ENCODE measurements around the gene PDZRN3.

The PDZRN3 gene

DNA sequence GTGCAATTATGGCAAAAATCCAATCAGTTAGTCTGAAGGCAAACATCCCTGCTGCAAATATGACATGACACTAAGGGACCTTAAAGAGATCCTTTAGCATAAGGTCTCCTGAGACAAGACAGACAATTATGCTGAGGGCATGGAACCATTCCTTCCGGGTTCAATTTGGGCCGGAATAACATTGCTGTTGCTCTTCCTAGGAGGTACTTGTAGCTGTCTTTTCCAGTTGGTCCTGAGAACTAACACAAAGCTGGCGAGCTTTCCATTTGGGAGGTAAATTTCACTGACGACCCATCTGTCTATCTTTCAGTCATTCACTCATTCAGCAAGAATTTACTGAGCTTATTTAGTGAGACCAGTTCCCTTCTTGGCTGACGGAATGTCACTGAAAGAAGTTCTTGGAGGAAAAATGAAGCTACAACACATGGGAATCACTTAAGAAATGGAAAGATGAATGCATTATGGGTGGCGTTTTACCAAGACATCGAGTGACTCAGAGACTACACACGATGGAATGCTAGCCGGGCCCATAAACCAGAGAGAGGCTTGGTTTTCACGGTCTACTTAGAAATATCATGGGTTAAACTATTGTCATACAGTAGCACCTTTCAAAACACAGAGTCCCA is 215.5 kb downstream of the PDZRN3 start:
- no peak for DNase-seq

- no peak for DNase-seq
These were observed 216.1 kb downstream of the PDZRN3 start for GRCh38 chr3:73408634-73409033.

GRCh38 chr3:73407577-73407976 is 217.2 kb downstream of the PDZRN3 start:
- DNase-seq = no peak

DNA sequence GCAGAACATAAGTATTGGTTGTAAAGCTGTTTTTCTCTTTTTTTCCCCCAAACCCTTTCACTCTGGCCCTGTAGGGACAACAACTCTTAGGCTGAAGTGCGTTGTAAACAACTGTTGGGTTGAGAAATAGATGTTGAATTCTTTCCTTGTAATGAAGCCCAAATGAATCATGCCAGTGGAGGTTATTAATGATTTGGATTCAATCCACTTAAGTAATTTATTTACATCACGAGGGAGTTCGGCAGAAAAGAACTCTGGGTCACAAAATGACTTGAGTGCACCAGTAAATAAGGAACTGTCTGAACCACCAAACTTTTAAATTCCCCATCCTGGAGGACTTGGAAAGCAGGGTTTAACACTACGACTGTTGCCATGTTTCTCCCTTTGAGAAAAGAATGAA is 218.9 kb downstream of the PDZRN3 start:
- DNase-seq = no peak

GRCh38 chr3:73405000-73405399 is 219.7 kb downstream of the PDZRN3 start:
- no peak for DNase-seq

DNA sequence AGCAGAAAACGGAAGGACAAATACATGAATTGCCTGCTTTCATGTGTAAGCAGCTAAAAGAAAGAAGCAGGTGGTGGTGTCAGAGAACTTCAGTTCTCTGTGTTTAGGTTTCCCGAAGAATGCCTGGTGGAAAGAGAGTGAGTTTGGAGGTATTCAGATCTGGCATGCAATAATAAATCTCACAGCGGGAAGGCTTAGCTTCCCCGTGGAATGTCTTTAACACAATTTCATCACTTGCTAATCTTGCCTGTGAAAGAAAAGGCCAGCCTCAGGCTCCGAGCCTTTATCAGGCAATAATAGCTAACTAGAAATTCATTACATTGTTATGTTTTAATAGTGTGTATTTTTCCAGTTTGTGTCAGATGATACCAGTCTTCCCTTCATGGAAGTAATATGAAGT is 220.3 kb downstream of the PDZRN3 start:
- DNase-seq = no peak

DNA sequence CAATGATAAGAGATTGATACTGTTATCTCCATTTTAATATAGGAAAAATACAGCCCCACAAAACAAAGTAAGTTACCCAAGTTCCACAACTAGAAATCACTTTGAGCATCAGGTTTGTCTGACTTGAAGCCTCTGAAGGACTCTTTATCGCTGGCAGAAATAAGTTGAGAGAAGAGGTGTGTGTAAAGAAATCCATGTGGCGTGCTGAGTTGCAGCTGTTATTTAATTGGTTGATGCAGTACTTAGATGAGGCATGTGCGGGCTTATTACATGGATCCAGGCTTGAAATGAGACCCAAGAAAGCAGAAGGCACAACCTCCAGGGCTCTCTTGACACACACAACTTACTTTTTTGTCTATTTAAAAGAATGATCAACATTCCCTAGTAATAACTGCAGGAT is 221.3 kb downstream of the PDZRN3 start:
- no peak for DNase-seq

DNA sequence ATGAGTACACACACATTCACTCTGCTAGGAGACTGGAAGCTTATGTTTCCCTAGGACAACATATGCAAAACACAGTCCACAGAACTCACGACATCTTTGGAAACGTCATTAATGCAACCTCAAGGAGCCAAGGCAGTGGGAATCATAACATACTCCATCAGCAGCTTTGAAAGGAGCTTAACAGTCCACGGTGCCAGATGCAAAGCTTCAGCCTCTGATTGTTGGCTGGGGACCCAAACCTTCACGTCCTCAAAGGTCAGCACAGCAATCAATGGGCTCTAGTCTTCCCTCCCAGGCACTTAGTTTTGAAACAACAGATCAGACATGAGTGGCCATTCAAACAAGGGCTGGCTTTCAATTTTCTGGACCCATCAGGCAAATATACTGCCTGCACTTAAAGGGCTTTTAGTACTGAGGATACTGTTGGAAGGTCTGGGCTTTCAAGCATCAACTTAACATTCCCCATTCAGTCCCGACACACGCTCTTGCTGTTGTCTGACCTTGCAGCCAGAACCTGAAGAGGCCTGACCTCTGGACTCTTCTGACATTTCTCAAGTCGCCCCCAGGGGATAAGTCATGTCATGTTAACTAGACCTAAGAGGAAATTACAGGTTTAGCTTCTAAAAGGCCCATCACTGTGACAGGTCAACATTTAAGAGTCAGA is 223.0 kb downstream of the PDZRN3 start:
- DNase-seq = no peak

DNA sequence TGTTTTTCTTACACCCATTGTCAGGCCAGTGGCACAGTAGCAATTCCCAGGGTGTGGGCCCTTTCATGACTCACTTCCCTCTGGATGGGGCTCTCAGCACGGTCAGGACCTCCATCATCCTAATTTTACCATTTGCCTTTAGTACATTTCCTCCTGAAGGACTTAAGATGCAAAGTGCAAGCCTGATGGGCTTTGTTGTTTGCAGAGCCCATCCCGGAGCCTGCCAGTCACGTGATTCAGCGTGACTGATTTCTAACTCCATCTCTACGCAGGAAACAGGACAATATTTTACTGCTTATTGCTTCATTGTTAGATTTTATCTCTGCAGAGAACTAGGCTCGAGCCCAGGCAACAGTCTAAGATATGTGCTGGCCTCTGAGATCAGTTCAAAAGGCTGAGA is 223.7 kb downstream of the PDZRN3 start:
- no peak for DNase-seq

DNA sequence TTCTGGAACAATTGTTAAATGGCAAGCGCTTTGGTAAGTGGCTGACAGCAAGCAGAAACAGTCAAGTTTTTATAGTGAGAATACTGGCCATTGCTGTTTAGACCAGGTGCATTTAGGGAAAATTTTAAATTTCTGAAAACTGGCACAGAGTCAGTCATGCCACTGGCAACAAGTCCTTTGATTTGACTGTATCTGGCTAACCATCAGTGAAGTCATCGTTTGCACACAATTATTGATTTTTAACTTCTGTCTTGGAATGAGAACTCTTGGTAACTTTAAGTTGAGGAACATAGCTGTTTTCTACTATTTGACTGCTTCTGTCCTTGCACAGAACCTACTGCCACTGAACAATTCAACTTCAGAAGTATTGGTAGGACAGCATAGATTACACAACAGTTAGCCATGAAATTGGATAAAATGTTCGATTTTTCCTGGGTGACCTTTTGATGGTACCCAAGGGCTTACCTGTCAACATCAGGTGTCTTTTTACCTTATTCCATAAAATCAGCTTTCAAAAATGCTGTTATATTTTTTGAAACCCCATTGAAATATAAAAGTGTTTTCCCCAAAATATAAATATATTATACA is 225.0 kb downstream of the PDZRN3 start:
- no peak for DNase-seq

- DNase-seq = no peak
These were observed 225.6 kb downstream of the PDZRN3 start for GRCh38 chr3:73399106-73399505.

DNA sequence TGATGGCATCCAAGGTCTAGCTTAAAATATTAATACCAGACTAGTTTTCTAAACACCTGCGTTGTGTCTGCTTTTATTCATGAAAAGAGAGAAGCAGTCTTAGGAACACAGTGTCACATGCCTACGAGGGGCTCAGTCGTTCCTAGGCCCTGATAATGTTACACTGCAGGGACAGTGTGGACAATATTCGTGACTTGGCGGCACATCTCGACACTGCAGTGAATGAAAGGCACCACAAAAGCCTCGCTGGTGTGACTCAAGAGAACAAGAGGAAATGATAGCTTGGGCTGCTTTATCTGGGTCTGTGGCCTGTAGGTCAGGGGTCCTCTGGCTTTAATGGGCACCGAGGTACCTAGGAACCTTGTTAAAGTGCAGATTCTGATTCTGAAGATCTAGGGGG is 226.7 kb downstream of the PDZRN3 start:
- no peak for DNase-seq

DNA sequence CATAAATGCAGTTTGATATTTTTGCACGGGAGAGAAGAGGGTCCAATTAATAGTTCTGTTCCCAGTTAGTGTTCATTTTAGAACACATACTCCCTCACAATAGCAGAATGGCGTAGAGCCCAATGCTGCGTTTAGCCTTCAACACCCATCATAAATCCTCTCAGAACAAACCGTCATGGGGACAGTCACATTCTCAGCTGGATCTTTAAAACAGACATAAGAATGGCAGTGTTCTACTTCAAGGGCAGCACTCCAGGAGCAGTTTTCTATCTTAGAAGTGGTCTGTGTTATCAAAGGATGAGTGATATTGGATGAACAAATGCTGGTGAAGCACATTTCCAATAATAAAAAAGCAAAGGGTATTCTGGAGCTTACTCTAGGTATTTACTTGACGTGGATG is 230.5 kb downstream of the PDZRN3 start:
- no peak for DNase-seq

DNA sequence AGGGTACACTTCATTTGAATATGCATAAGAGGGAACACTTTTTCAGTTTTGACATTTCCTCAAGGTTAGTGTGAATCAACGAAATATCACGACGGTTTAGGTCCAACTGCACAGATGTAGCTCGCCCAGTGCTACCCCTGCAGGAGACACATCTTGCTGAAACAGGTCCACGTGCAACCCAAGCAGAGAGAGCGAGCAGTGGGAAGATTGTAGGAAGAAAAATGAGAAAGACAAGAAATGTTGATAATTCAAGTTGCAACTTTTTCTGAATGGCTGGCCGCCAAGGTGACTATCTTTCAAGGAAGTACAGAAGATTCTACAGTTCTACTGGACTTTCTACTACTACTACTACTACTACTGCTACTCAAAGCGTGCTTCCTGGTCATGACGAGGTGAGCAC is 231.7 kb downstream of the PDZRN3 start:
- DNase-seq = no peak

DNA sequence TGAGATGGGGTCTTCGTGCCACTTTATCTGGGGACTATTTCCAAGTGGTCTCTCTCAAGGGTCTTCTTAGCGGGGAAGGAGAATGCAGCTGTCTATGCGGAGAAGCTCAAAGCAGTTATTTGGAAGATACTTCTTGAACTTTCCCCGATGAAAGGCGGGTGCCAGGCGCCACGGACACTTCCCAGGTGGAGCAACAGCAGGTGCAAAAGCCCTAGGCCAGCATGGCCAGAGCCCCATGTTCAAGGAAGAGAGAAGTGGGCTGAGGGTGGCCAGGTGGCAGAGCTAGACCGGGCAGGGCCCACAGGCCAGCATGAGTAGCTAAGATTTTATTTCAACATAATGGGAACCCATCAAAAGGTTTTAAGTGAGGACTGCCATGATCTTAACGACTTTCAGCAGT is 232.8 kb downstream of the PDZRN3 start:
- DNase-seq = no peak

- no peak for DNase-seq
These were observed 234.8 kb downstream of the PDZRN3 start for GRCh38 chr3:73389928-73390327.

- DNase-seq = no peak
These were observed 235.5 kb downstream of the PDZRN3 start for GRCh38 chr3:73389117-73389813.

GRCh38 chr3:73385568-73385967 is 239.2 kb downstream of the PDZRN3 start:
- DNase-seq = no peak

- no peak for DNase-seq
These were observed 240.4 kb downstream of the PDZRN3 start for GRCh38 chr3:73384091-73384906.

DNA sequence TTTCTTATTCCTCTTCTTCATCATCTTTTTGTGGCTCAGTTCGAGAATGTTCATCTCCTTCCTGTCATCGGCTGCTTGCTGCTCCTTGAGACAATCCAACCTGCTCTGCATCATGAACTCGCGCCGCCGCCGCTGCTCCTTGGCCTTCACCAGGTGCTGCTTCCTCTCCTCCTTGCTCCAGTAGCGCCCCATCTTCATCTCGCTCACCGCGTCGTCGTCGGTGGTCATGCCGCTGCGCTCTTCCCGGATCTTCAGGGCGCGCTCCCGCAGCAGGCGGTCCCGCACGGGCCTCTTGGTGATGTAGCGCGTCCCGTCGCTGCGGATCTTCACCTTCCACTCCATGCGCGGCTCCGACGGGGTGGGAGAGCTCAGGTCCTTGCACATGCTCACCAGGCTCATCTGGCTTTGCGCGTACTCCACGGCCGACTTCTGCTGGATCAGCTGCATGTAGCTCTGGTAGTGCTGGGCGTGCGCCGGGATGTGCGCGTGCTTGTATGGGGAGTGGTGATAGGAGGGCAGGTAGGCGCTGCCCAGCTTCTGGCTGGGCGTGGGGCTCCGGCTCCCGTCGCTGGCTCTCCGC is 241.2 kb downstream of the PDZRN3 start:
- DNase-seq = no peak

DNA sequence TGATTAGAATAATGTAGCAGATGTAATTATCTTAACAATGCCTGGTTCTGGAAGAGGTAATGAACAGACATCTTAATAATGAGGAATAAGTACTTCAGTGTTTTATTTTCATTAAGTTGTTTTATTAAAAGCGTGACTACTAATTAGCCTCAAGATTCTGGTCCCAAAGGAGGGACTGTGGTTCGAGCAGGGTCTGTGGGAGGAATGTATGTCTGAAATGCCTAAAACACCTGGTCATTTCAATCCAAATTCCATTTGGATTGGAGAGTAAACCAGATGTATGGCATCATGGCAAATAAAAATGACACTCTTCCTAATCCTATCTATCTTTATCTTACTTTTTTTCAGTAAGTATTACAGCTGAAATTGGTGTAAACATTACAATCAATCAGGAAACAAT is 243.2 kb downstream of the PDZRN3 start:
- no peak for DNase-seq

DNA sequence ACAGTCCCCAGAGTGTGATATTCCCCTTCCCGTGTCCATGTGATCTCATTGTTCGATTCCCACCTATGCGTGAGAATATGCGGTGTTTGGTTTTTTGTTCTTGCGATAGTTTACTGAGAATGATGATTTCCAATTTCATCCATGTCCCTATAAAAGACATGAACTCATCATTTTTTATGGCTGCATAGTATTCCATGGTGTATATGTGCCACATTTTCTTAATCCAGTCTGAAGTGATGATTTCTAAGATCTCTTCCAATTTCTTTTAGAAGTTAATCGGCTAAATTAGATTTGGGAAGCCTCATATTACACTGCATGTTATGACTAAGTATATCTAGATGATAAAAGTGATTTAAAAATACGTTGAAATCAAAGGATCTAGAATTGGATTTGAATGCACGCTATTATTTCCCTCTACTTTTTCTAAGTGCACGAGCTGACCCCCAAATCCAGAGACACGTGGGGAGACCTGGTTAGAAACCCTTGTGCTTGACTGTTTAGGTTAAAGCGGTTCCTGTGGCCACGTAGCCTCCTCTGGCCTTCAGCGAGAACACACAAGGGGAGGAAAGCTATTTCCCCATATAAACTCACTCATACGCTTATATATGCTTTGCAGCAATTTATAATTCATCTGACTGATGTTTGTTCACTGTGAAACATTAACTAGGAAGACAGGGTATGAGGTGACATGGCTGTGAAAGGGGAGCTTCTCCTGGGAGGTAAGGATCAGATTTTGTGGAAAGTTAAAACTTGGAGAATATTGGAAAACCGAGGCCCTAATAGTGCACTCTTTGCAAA is 243.8 kb downstream of the PDZRN3 start:
- no peak for DNase-seq
